SK-N-MC (cell line): Measurements from ENCODE around the gene WNT8B.

ENCODE experiments used
- EZH2 ChIP-seq: fragments of 200-600 bp; sonication (generic); IDR thresholded peaks from one replicate; pipeline ENCODE4 v1.6.1; 2017; ENCODE audit warnings: antibody characterized with exemption
- FOXP2 ChIP-seq: optimal IDR thresholded peaks from 2 replicates; pipeline ENCODE3; 2011; ENCODE audit warnings: mild to moderate bottlenecking, moderate library complexity; ENCODE audit not compliant: insufficient read depth; ENCODE audit errors: extremely low read length, control extremely low read depth
- POLR2AphosphoS5 ChIP-seq: IDR thresholded peaks from 2 replicates; pipeline ENCODE4 v1.6.1; 2012; ENCODE audit warnings: mild to moderate bottlenecking, low read depth, low read length, borderline replicate concordance

GRCh38 chr10:100438674-100439315, 24.0 kb upstream of the WNT8B start:
- no peak for TF ChIP-seq POLR2AphosphoS5
- TF ChIP-seq EZH2, result no peak
- no peak for TF ChIP-seq FOXP2
